Cardiac muscle cell (in vitro differentiated cells and primary cell): ENCODE measurements around the gene ACACB. TPM values are rescaled to one million over a fixed set of nuclear protein-coding genes. Genes with fewer than 3 reads are reported as not detected.
A peak's percentile ranks its signal among the peaks of the same experiment; 100 is the strongest.

Source experiments
- DNase-seq, 2 donors: peaks; one replicate each; pipeline versions ENCODE4 v3.0.0 to v3.0.0-alpha.2; 2010 to 2017; ENCODE audit warnings: low read depth in 1 of 2, low spot score in 1 of 2
- H3K27ac ChIP-seq: fragments of 200-600 bp; sonication (generic); 2 replicates; pipeline ENCODE4 v1.5.1; 2016
- H3K27me3 ChIP-seq: fragments of 200-600 bp; sonication (generic); 2 replicates; pipeline ENCODE4 v1.6.0; 2016; ENCODE audit warnings: control low read depth
- H3K36me3 ChIP-seq: fragments of 200-600 bp; sonication (generic); 2 replicates; pipeline ENCODE4 v1.5.1; 2016; ENCODE audit warnings: control low read depth
- H3K4me1 ChIP-seq: fragments of 200-600 bp; sonication (generic); 2 replicates; pipeline ENCODE4 v1.8.1; 2017; ENCODE audit warnings: low read depth, mild to moderate bottlenecking, mixed run types
- H3K4me3 ChIP-seq: fragments of 200-600 bp; sonication (generic); 2 replicates; pipeline ENCODE4 v1.5.1; 2016; ENCODE audit warnings: mild to moderate bottlenecking
- H3K9me3 ChIP-seq: fragments of 200-600 bp; sonication (generic); 2 replicates; pipeline ENCODE4 v1.5.1; 2017; ENCODE audit warnings: low read depth, mild to moderate bottlenecking, control low read depth
- CTCF ChIP-seq: IDR thresholded peaks from 2 replicates; pipeline ENCODE4 v1.5.1; 2012; ENCODE audit warnings: low read depth, mild to moderate bottlenecking, low read length
- polyA plus RNA-seq: library from polyadenylated mRNA; unstranded; fragments of >200 nt; fragmentation: Nextera tagmentation; extraction: Ambion mirVana; gene quantifications from 2 replicates; pipeline ENCODE4 v1.2.1, GENCODE V29; 2016
- total RNA-seq: library from RNA; depleted of rRNA; stranded (reverse); fragments of >200 nt; gene quantifications from 2 replicates; pipeline ENCODE4 v1.2.3, GENCODE V29; 2016

Gene ACACB
- total and polyA plus RNA-seq, 2 experiments from 2014 or later, result 28.9 to 78.0 TPM

- peak; percentile 90 to 96 for DNase-seq
- H3K27ac ChIP-seq, result peak overlapping the region; percentile 84
- H3K27me3 ChIP-seq, result no peaks in the 10 kb centered on the region
These were observed 5.3 kb upstream of the ACACB start for GRCh38 chr12:109110988-109111495.

GRCh38 chr12:109112720-109113465 lies 3.5 kb upstream of the ACACB start:
- Histone ChIP-seq H3K4me1 (peaks cover 65% of the 10 kb centered on the region), H3K36me3 (peaks cover 5% of the 10 kb centered on the region), H3K4me3 (peak overlapping the region; percentile 14), H3K27ac (peak overlapping the region; percentile 72), H3K27me3 (no peaks in the 10 kb centered on the region), H3K9me3 (no peaks in the 10 kb centered on the region)
- TF ChIP-seq CTCF, result no peak
- peak in 1 of 2 donors; percentile 24 for DNase-seq

More at GRCh38 chr12:109110988-109111495, 5.3 kb upstream of the ACACB start:
- no peak for TF ChIP-seq CTCF
- Histone ChIP-seq H3K36me3 (peaks cover 9% of the 10 kb centered on the region), H3K4me1 (peaks cover 48% of the 10 kb centered on the region), H3K9me3 (no peaks in the 10 kb centered on the region), H3K4me3 (peak overlapping the region; percentile 36)

GRCh38 chr12:109113661-109114321 lies 2.6 kb upstream of the ACACB start:
- no peaks in the 10 kb centered on the region for H3K9me3 ChIP-seq
- no peak for DNase-seq
- H3K4me3 ChIP-seq, result peak overlapping the region; percentile 14
- peaks cover 4% of the 10 kb centered on the region for H3K36me3 ChIP-seq
- no peaks in the 10 kb centered on the region for H3K27me3 ChIP-seq
- peaks cover 74% of the 10 kb centered on the region for H3K4me1 ChIP-seq
- H3K27ac ChIP-seq, result peak overlapping the region; percentile 97
- no peak for TF ChIP-seq CTCF

- DNase-seq, result no peak
- Histone ChIP-seq H3K4me1 (peaks cover 80% of the 10 kb centered on the region), H3K27ac (peak overlapping the region; percentile 97), H3K4me3 (peak overlapping the region; percentile 3), H3K9me3 (no peaks in the 10 kb centered on the region), H3K36me3 (no peaks in the 10 kb centered on the region), H3K27me3 (no peaks in the 10 kb centered on the region)
- no peak for TF ChIP-seq CTCF
These were observed 1.7 kb upstream of the ACACB start for GRCh38 chr12:109114644-109115043.

GRCh38 chr12:109115404-109115757 lies 1.0 kb upstream of the ACACB start:
- H3K27ac ChIP-seq, result peak overlapping the region; percentile 97
- DNase-seq, result no peak
- H3K4me3 ChIP-seq, result peak overlapping the region; percentile 3
- no peaks in the 10 kb centered on the region for H3K27me3 ChIP-seq
- no peaks in the 10 kb centered on the region for H3K9me3 ChIP-seq
- H3K36me3 ChIP-seq, result no peaks in the 10 kb centered on the region
- TF ChIP-seq CTCF, result no peak
- peaks cover 77% of the 10 kb centered on the region for H3K4me1 ChIP-seq
